ENCODE results near the gene PHKA2.

The PHKA2 gene

GRCh38 chrX:18887825-18888212 is 96.1 kb downstream of the PHKA2 start:
- no peak for DNase-seq (ENCODE audit: low spot score)

GRCh38 chrX:18887177-18887824 is 96.6 kb downstream of the PHKA2 start:
- no peak for DNase-seq (ENCODE audit: low spot score)

- DNase-seq (ENCODE audit: low spot score) = peak; percentile 37
Observed at GRCh38 chrX:18886344-18887161, 97.4 kb downstream of the PHKA2 start.

GRCh38 chrX:18886005-18886343 is 97.9 kb downstream of the PHKA2 start:
- no peak for DNase-seq (ENCODE audit: low spot score)

GRCh38 chrX:18885328-18886004 is 98.4 kb downstream of the PHKA2 start:
- DNase-seq (ENCODE audit: low spot score) = no peak

GRCh38 chrX:18884916-18885315 is 99.0 kb downstream of the PHKA2 start:
- no peak for DNase-seq (ENCODE audit: low spot score)

- DNase-seq (ENCODE audit: low spot score) = no peak
Observed at GRCh38 chrX:18883961-18884765, 99.8 kb downstream of the PHKA2 start.

GRCh38 chrX:18883234-18883960 is 100.5 kb downstream of the PHKA2 start:
- DNase-seq (ENCODE audit: low spot score) = no peak

- DNase-seq (ENCODE audit: low spot score) = no peak
Observed at GRCh38 chrX:18879144-18879543, 104.8 kb downstream of the PHKA2 start.

- no peak for DNase-seq (ENCODE audit: low spot score)
Observed at GRCh38 chrX:18877469-18877868, 106.4 kb downstream of the PHKA2 start.

- no peak for DNase-seq (ENCODE audit: low spot score)
Observed at GRCh38 chrX:18875256-18875878, 108.5 kb downstream of the PHKA2 start.

GRCh38 chrX:18874560-18875255 is 109.2 kb downstream of the PHKA2 start:
- no peak for DNase-seq (ENCODE audit: low spot score)

GRCh38 chrX:18873836-18874235 is 110.1 kb downstream of the PHKA2 start:
- DNase-seq (ENCODE audit: low spot score) = no peak

GRCh38 chrX:18873189-18873791 is 110.6 kb downstream of the PHKA2 start:
- DNase-seq (ENCODE audit: low spot score) = no peak

- DNase-seq (ENCODE audit: low spot score) = no peak
Observed at GRCh38 chrX:18872621-18873020, 111.3 kb downstream of the PHKA2 start.

GRCh38 chrX:18871970-18872369 is 111.9 kb downstream of the PHKA2 start:
- DNase-seq (ENCODE audit: low spot score) = no peak

- DNase-seq (ENCODE audit: low spot score) = no peak
Observed at GRCh38 chrX:18871161-18871890, 112.6 kb downstream of the PHKA2 start.

GRCh38 chrX:18864390-18864920 is 119.5 kb downstream of the PHKA2 start:
- no peak for DNase-seq (ENCODE audit: low spot score)

GRCh38 chrX:18861511-18861910 is 122.4 kb downstream of the PHKA2 start:
- no peak for DNase-seq (ENCODE audit: low spot score)

Measured in HuH-7.5 (cell line).